GM21786 (cell line): Measurements from ENCODE around the gene NID1.
"Not testable (repeated sequence)": the region's sequence is repeated elsewhere in the genome, so short reads cannot be mapped to it uniquely, and the experiment has no call there.

Source experiments
- ATAC-seq: cut with Tn5 transposase; IDR thresholded peaks from one replicate; pipeline ENCODE4 v1.9.1; 2021; ENCODE audit not compliant: unreplicated experiment

NID1 gene

GRCh38 chr1:236033336-236033735, 31.6 kb downstream of the NID1 start:
- no peak for ATAC-seq

DNA sequence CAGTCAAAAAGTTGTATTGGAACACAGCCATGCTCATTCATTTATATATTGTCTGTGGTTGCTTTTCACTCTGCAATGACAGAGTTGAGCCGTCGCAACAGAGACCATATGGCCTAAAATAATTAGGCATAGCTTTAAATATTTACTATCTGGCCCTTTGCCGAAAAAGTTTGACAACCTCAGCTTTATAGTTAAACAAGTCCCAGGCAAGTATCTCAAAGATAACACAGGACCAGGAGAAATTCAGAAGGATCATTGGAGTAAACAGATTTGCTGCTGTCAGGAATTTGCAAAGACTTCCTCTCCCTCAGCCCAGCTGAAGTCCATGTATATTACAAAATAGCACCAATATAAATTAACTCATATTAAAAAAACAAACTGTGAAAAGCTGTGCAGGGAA, 34.4 kb downstream of the NID1 start:
- ATAC-seq: no peak

- ATAC-seq: no peak
These were observed 35.4 kb downstream of the NID1 start for GRCh38 chr1:236029428-236029940.

GRCh38 chr1:236027104-236027503, 37.8 kb downstream of the NID1 start:
- ATAC-seq: no peak

DNA sequence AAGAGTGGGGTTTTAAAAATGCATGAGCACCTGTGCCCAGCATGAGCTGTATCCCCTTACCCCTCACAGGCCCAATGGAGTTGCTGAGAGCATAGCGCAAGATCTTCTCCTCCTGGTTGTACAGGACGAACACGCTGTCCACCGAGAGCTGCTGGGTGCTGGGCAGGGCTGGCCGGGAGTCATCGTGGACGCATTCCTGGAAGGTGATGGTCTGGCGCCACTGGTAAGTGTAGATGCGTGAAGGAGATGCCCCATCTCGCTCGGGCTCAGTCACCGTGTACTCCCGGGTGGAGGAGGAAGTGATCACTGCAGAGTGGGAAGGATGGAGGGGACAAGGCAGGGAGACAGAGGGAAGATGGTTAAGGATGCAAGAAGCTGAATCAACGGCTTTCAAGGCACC, 39.1 kb downstream of the NID1 start:
- ATAC-seq: no peak

GRCh38 chr1:236024641-236025040, 40.2 kb downstream of the NID1 start:
- no peak for ATAC-seq

DNA sequence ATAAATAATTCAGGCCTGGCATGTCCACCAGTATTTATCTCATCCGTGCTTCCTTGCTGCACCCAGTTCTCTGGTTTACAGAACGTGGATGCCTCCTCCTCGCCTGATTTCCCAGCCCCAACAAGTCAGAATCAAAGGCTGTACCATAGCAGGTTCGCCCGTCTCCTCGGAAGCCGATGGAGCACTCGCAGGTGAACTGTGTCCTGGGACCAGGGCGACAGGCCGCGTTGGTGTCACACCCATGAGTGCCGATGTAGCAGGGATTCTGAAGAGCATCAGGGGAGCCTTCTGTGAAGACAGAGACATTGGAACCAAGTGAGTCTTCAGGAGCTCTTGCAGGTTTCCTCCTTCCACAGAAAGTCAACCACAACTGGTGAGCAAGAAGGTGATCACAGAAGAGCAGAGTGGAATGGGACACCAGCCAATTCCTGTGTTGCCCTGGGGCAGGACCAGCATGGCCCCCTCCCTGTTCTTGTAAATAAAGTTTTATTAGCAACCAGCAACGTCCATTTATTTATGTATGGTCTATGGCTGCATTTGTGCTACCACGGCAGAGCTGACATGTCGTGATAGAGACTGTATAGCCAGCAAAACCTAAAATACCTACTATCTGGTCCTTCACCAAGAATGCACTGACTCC, 40.8 kb downstream of the NID1 start:
- ATAC-seq: no peak

DNA sequence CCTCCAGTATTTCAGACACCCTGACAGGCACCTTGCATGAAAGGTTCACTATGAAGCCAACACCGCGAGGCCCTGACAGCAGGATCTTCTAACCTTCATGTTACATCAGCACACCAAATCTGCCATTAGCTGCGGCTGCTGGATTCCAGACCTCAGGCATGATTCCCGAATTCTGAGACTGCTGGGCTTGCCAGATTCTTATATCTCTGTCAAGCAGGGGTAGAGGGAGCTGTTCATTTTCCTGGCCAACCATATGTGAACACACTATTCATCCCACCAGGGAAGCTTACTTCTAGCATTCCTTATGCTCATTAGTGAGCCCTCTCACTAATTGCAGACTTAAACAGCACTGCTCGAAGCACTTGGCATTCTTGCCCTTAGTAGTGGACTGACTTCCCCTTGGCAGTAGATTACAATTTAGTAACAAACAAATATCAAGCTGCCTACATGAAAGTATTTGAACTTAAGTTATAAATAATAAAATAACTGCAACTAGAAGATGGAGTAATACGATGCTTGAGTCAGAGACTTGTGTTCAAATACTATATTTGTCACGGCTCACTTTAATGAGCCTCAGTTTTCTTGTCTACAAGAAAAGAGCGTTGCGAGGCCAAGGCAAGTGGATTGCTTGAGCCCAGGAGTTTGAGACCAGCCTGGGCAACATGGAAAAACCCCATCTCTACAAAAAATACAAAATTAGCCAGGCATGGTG, 43.3 kb downstream of the NID1 start:
- ATAC-seq: no peak

DNA sequence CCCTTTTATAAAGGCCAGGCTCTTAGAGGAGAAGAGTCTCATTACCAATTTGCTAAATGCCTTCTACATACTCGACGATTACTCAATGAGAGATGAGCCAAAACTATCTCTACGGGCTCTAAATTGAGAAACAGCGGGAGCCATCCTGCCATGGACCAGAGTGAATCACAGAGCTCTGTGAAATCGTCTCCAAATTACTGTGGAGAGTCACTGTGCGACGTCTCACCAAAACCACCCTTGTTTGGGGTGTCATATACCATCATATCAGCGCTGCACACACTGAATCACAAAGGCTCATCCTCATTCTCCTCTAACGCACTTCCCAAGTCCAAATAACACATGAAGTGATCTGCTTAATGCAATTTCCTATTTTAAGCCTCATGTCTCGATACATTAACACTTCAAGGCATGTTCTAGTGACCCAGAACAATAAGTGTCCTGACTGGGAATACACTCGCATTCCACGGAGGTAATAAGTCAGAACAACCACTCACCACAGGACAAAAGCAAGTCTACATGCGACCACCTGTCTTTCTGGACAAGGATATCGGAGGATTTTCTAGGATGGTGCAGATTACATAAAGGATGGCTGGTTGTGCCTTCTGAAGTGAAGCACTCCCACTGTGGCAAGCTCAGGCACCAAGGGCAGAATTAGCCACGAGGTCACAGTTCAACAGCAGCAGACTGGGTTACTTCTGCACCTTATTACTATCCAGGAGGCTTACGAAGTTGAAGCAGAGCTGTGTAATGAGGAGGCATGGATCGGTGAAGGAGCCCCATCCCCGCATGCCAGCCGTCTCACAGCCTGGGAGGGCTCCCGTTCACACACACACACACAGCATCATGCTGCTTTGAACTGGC, 44.3 kb downstream of the NID1 start:
- ATAC-seq: no peak

DNA sequence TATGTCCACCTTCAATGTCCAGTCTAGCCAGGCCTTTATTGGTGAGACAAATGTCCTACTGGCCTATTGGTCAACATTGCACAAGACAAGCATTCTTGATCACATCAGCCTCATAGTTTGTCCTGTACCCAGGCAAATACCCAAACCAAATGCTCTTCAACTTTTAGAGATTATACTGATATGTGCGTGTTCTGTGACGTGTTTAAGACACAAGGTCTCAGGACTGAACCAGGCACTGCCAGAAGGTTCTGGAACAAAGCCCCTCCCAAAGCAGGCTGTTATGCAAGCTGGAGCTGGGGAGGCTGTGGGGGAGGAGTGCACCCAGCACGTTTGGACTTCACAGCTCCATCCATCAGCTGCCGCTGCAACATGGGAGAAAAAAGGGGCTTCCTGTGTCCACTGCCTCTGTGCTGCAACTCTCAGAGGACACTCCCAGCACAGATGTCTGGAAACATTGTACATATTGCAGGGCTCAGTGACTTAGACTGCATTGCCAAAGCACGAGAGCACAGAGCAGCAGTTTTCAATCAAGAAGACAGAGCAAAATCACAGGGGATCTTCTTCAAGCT, 45.9 kb downstream of the NID1 start:
- no peak for ATAC-seq

DNA sequence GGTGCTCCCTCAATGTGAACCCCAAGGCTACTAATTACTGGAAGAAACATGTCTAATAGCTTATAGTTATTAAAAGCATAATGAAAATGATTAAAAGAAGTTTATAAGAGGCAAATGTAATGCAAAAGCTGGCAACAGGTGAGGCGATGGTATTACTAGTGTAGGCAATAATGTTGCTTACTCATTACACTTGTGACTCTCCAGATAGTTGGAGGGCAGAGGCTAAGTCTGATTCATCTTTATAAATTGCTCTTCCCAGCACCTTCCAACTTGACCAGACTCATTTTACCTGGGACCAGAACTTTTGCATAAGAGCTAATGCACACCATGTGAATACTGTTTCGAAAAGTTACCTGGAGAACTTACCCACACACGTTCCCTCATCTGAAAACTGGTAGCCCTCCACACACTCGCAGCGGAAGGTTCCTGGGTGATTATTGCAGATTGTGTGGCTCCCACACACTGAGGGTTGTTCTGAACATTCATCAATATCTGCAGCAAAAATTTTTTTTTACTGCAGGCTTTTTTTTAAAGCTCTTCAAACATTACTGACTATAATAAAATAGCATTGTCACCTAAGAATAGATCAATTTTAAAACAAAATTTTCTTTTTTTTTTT, 48.0 kb downstream of the NID1 start:
- ATAC-seq: no peak

DNA sequence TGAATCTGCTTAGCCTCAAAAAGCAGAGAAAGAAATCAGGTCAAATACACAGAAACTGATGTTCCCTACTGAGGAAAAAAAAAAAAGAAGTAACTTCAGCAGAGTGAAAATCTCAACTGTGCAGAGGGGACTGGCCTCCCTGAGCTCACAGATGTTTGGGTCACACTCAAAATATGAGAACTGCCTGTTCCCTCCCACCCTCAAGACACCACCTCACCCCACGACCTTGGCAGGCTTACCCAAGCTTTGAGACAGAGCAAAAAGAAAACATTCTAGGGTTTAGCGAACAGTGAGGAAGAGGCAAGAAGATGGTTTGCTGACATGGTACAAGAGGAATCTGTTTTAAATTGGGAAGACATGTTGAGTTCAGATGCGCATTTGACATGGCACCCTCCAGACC, 48.8 kb downstream of the NID1 start:
- no peak for ATAC-seq

DNA sequence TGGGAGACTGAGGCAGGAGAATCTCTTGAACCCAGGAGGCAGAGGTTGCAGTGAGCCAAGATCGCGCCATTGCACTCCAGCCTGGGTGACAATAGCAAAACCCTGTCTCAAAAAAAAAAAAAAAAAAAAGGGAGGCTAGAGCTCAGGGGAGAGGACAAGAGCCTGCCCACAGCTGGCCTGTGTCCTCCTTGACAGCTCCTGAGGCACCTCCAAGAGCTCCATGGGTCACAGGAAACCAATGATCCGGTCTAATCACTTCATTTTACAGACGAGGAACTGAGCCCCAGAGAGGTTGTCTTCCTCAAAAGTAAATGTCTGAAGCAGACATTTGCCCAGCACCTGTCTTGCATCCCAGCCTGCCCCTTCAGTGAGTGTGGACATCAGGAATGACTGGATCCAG, 49.4 kb downstream of the NID1 start:
- no peak for ATAC-seq

- ATAC-seq: no peak
These were observed 51.6 kb downstream of the NID1 start for GRCh38 chr1:236013330-236013729.

GRCh38 chr1:236011641-236012040, 53.2 kb downstream of the NID1 start:
- ATAC-seq: no peak

GRCh38 chr1:236010443-236010842, 54.4 kb downstream of the NID1 start:
- no peak for ATAC-seq

GRCh38 chr1:236009857-236010256, 55.0 kb downstream of the NID1 start:
- ATAC-seq: no peak

DNA sequence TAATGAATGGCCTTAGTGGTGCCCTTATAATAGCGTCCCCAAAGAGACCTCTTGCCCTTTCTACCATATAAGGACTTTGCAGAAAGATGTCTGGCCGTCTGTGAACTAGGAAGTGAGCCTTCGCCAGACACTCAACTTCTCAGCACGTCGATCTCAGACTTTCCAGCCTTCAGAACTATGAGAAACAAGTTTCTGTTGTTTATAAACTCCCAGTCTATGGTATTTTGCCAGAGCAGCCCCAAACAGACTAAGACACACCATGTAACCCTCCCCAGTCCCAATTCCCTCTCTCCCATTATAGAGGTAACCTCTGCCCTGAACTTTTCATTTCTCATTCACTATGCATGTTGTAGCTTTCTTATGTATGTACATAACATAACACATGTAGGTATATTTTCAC, 55.7 kb downstream of the NID1 start:
- ATAC-seq: no peak

DNA sequence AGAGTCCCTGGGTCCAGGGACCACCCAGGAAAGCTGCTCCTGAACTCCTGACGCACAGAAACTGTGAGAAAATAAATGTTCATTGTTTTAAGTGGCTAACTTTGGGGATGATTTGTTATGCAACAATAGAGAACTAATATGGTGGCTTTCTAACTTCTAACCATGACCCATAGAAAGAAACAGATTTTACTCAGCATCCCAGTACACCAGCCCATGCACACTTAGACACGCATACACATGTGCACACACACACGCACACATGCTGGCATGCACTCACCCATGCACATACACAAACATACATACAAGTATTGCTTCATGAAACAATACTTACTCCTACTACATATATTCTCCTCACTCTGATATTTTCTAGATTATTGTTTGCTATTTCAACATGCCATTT, 57.1 kb downstream of the NID1 start:
- ATAC-seq: no peak

- ATAC-seq: not testable (repeated sequence)
These were observed 61.8 kb downstream of the NID1 start for GRCh38 chr1:236003058-236003457.

DNA sequence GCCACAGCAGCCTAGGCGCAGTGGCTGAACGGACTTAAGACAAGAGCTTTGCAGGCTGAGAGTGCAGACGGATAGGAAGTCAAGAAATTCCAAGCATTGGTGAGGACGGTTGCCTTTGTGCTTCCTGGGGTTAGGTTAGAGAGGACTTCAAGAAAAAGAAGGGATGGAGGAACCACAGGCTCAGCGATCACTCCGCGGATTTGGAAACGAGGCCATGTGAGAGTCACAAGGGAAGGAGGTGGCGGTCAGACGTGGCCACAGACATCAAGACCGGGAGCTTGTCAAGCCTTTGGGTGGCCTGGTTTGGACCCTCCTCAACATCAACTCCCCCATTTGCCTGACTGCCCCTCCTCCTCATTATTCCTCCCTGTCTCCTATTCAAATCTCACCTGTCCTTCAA, 62.3 kb downstream of the NID1 start:
- ATAC-seq: no peak
